Measurements from ENCODE around the gene SURF1. TPM values are rescaled to one million over a fixed set of nuclear protein-coding genes. Genes with fewer than 3 reads are reported as not detected.

The SURF1 gene
- total and polyA plus RNA-seq, 2 experiments from 2014 or later = 32.9 to 88.3 TPM

DNA sequence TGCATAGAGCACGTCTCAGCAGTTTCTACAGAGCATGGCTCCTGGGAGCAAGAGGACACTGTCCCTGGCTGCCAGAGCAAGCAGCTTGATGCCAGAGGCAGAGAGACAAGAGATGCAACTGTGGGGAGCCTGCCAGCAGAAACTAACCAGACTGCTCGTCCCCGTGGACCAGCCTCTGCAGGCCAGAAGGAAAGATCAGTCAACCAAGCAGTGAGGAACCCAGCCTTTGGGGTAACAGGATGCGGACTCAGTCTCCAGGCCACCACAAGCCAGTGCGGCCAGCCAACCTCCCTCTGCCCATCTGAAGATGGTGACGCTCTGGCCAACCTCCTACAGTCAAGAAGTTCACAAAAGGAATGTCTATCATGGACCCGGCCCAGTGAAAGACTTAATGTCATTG is 15.9 kb upstream of the SURF1 start:
- H3K27ac ChIP-seq = no peak overlapping the region
- no peaks in the 10 kb centered on the region for H3K9me3 ChIP-seq (ENCODE audit: low read depth)
- no peak overlapping the region for H3K4me3 ChIP-seq
- H3K27me3 ChIP-seq = no peaks in the 10 kb centered on the region
- H3K36me3 ChIP-seq = peaks cover 14% of the 10 kb centered on the region
- TF ChIP-seq, protein P1, sequence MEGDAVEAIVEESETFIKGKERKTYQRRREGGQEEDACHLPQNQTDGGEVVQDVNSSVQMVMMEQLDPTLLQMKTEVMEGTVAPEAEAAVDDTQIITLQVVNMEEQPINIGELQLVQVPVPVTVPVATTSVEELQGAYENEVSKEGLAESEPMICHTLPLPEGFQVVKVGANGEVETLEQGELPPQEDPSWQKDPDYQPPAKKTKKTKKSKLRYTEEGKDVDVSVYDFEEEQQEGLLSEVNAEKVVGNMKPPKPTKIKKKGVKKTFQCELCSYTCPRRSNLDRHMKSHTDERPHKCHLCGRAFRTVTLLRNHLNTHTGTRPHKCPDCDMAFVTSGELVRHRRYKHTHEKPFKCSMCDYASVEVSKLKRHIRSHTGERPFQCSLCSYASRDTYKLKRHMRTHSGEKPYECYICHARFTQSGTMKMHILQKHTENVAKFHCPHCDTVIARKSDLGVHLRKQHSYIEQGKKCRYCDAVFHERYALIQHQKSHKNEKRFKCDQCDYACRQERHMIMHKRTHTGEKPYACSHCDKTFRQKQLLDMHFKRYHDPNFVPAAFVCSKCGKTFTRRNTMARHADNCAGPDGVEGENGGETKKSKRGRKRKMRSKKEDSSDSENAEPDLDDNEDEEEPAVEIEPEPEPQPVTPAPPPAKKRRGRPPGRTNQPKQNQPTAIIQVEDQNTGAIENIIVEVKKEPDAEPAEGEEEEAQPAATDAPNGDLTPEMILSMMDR (IDR thresholded peaks at IDR 0.05; ENCODE audit: low read depth, low read length) = no peak
- DNase-seq (ENCODE audit: low read depth in 1 of 2, low spot score in 1 of 2) = no peak
- H3K4me1 ChIP-seq (ENCODE audit: low read depth) = no peaks in the 10 kb centered on the region

DNA sequence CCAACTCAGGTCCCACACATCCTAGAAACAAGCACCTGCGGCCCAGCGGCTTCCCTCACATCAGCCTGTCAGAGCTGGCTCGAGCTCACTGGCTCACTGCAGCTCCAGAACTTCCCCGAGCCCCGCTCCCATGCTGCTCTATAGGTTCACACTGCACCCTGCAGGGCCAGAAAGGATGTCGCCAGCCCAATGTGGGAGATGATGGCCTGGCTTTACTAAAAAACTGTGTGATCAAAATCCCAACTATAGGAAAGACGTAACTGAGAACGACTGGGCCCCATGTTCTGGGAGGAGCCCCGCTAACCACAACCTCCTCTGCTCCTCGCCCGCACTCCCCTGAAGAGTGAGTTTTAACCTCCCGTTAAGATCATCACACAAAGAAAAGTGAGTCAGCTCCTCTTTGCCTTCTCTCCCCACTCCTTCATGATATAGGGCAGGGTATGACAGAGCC is 15.0 kb upstream of the SURF1 start:
- no peaks in the 10 kb centered on the region for H3K4me1 ChIP-seq (ENCODE audit: low read depth)
- no peak overlapping the region for H3K27ac ChIP-seq
- H3K36me3 ChIP-seq = peaks cover 15% of the 10 kb centered on the region
- no peak overlapping the region for H3K4me3 ChIP-seq
- no peaks in the 10 kb centered on the region for H3K27me3 ChIP-seq
- no peaks in the 10 kb centered on the region for H3K9me3 ChIP-seq (ENCODE audit: low read depth)
- TF ChIP-seq, protein P1 (IDR thresholded peaks at IDR 0.05; ENCODE audit: low read depth, low read length) = no peak
- DNase-seq (ENCODE audit: low read depth in 1 of 2, low spot score in 1 of 2) = no peak

DNA sequence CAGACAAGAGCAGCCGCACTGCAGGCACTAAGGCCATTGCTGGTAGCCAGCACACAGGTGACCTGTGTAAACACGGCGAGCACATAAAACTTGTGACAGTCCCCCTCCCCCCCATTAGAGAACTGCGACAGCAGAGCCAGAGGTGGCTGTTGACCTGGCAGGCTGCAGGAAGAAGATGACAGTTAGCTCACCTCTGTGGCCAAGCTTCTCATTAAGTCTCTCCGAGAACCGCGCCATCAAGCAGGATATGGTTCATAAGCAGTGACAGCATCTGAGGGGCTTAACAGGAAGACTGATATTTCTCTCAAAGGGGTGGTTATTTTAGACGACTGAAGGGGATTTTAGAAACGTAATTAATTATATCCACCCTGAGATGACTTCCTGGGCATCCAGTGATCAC is 14.4 kb upstream of the SURF1 start:
- Histone ChIP-seq H3K4me3 (no peak overlapping the region), H3K4me1 (ENCODE audit: low read depth) (no peaks in the 10 kb centered on the region), H3K27ac (no peak overlapping the region), H3K9me3 (ENCODE audit: low read depth) (no peaks in the 10 kb centered on the region), H3K36me3 (peaks cover 21% of the 10 kb centered on the region), H3K27me3 (no peaks in the 10 kb centered on the region)
- TF ChIP-seq, protein P1 (IDR thresholded peaks at IDR 0.05; ENCODE audit: low read depth, low read length) = no peak
- no peak for DNase-seq (ENCODE audit: low read depth in 1 of 2, low spot score in 1 of 2)

DNA sequence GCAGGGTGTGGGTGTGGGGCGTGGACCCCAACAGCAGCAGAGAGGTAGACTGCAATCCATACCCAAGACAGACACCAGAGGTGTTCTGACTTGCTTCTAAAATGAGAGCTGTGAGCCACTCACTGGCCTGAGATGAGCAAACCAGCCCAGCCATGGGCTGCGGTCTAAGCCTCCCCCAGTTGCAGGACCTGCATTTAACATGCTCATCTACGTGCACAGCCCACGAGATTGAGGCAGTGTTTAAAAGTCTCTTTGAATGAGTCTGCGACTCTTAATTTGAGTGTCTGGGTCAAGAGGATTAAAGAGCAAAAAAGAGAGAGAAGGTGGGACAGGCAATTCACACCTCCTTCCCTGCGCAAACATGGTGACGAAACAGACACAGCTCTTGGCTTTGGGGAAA is 13.6 kb upstream of the SURF1 start:
- Histone ChIP-seq H3K4me3 (no peak overlapping the region), H3K9me3 (ENCODE audit: low read depth) (no peaks in the 10 kb centered on the region), H3K4me1 (ENCODE audit: low read depth) (no peaks in the 10 kb centered on the region), H3K27me3 (no peaks in the 10 kb centered on the region), H3K36me3 (peaks cover 28% of the 10 kb centered on the region), H3K27ac (no peak overlapping the region)
- TF ChIP-seq, protein P1 (IDR thresholded peaks at IDR 0.05; ENCODE audit: low read depth, low read length) = no peak
- DNase-seq (ENCODE audit: low read depth in 1 of 2, low spot score in 1 of 2) = no peak

DNA sequence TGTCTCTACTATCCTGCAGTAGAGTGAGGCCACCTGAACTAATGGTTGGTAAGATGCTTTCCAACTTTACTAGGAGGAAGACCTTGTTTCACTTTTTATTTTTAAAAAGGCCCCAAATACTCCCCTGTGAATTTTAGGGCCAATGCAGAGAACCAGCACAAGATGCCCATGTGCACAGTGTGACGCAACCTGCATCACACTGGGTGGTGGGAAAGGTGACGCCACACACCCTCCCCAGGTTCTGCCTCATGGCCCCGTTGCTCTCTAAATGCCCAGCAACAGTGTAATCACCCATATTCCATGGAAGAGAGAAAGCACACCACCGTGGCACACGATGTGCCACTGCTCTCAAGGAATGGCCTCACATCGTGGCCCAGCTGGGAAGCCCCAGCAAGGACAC is 13.1 kb upstream of the SURF1 start:
- Histone ChIP-seq H3K27ac (no peak overlapping the region), H3K4me3 (no peak overlapping the region), H3K9me3 (ENCODE audit: low read depth) (no peaks in the 10 kb centered on the region), H3K27me3 (no peaks in the 10 kb centered on the region), H3K4me1 (ENCODE audit: low read depth) (no peaks in the 10 kb centered on the region), H3K36me3 (peaks cover 31% of the 10 kb centered on the region)
- TF ChIP-seq, protein P1 (IDR thresholded peaks at IDR 0.05; ENCODE audit: low read depth, low read length) = no peak
- DNase-seq (ENCODE audit: low read depth in 1 of 2, low spot score in 1 of 2) = no peak

Data from cardiac muscle cell (in vitro differentiated cells and primary cell).